Stimulated activated CD4-positive, alpha-beta T cell treated with anti-CD3 and anti-CD28 coated beads, Interleukin-12 subunit alpha, Interleukin-12 subunit beta, amount 100 ng/mL, for 4 hours (primary cell): ENCODE results near the gene SRP68.

Experiments used
- DNase-seq: peaks from one replicate; pipeline ENCODE4 v3.0.0-alpha.2; 2020

SRP68 gene

GRCh38 chr17:75996665-75997590, 75.4 kb downstream of the SRP68 start:
- DNase-seq = no peak

DNA sequence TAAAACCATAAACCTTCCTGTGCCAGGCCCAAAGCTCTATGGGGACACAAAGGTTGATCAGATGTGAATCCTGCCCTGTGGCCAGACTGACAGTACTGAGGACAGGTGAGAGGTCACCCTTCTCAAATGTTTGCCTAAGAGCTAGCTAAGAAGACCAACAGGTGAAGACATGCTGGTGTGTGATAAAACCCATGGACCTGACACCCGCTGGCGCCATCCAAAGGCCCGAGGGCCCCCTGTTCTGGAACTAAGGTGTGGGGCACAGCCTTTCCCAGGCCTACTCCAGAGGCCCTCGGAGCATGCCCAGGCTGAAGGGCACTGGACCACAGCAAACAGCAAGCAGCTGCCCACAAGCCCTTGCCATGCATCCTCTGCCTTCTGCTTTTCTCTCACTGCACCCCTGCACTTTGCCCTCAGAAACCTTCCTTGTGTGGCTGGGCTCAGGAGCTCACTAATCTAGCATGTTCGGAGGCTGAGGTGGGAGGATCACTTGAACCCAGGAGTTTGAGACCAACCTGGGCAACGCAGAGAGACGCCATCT, 76.9 kb downstream of the SRP68 start:
- no peak for DNase-seq

DNA sequence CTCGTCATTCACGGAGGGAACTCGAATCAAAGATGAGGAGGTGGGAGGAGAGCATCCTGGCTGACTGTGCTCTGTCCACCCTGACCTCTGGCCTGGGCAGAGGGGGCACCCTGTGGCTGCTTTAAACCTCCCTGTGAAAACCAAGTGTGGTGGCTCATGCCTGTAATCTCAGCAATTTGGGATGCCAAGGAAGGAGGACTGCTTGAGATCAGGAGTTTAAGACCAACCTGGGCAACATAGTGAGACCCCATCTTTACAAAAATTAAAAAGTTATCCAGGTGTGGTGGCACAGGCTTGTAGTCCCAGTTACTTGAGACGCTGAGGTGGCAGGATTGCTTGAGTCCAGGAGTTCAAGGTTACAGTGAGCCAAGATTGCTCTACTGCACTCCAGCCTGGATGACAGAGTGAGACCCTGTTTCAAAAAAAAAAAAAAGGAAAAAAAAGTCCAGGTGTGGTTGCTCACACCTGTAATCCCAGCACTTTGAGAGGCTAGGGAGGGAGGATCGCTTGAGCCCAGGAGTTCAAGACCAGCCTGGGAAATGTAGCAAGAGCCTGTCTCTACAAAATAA, 77.4 kb downstream of the SRP68 start:
- no peak for DNase-seq

- DNase-seq = no peak
Observed at GRCh38 chr17:75991396-75991795, 80.9 kb downstream of the SRP68 start.
